Endothelial cell of umbilical vein (primary cell): ENCODE measurements around the gene NUP214.

Experiments
- EZH2 ChIP-seq: IDR thresholded peaks from 2 replicates; pipeline ENCODE4 v1.6.1; 2012; ENCODE audit warnings: borderline replicate concordance, low read depth, mild to moderate bottlenecking, moderate library complexity, low read length, inconsistent platforms; ENCODE audit not compliant: severe bottlenecking
- FOS ChIP-seq: IDR thresholded peaks from 2 replicates; pipeline ENCODE4 v1.6.1; 2011; ENCODE audit warnings: mild to moderate bottlenecking, low read length, moderate library complexity, borderline replicate concordance; ENCODE audit not compliant: insufficient read depth
- GATA2 ChIP-seq: IDR thresholded peaks from 2 replicates; pipeline ENCODE4 v1.7.0; 2011; ENCODE audit warnings: low read depth, mild to moderate bottlenecking, moderate library complexity, mixed read lengths, low read length; ENCODE audit not compliant: insufficient read length, insufficient read depth
- JUN ChIP-seq: IDR thresholded peaks from 2 replicates; pipeline ENCODE4 v1.6.1; 2011; ENCODE audit warnings: borderline replicate concordance, low read depth; ENCODE audit not compliant: insufficient read length, insufficient read depth
- MYC ChIP-seq: IDR thresholded peaks from one replicate; pipeline ENCODE4 v1.6.1; 2011; ENCODE audit warnings: mild to moderate bottlenecking, low read depth, low read length
- POLR2A ChIP-seq: IDR thresholded peaks from 2 replicates; pipeline ENCODE4 v1.6.1; 2012; ENCODE audit warnings: low read depth, mild to moderate bottlenecking, control low read depth, low read length
- POLR2AphosphoS5 ChIP-seq: IDR thresholded peaks from 2 replicates; pipeline ENCODE4 v1.6.1; 2012; ENCODE audit warnings: low read depth, mild to moderate bottlenecking, control low read depth, low read length, moderate library complexity; ENCODE audit not compliant: insufficient read depth
- TF ChIP-seq, protein P1 (sequence below), 2 donors: IDR thresholded peaks; 1 replicate in 1 of 2; 2 replicates in 1 of 2; pipeline ENCODE4 v1.5.1; 2011; ENCODE audit warnings: low read length in 2 of 2, mild to moderate bottlenecking in 2 of 2, moderate library complexity in 2 of 2, control low read depth in 1 of 2, inconsistent platforms in 1 of 2, low read depth in 1 of 2; ENCODE audit not compliant: insufficient read depth in 1 of 2; ENCODE audit errors: extremely low read depth in 1 of 2
- TF ChIP-seq, protein P2 (sequence below): IDR thresholded peaks from 2 replicates; pipeline ENCODE4 v1.6.1; 2011; ENCODE audit not compliant: insufficient read depth, insufficient read length

DNA sequence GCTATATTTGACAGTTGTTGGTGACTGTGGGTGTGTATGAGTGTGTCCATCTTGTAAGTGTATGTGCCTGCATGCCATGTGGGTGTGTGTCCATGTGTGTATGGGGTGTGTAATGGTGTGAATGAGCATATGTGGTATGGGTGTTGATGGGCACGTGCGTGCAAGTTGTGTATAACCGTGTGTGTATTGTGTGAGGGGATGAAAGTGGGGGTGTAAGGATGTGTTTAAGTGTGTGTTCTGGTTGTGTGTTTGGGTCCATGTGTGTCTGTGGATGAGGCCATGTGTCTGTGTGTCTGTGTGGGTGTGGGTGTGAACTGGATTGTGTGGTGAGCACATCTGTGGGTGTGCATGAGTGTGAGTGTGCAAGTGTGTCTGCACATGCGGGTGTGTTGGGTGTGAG, 156.8 kb downstream of the NUP214 start:
- TF ChIP-seq, protein P1, sequence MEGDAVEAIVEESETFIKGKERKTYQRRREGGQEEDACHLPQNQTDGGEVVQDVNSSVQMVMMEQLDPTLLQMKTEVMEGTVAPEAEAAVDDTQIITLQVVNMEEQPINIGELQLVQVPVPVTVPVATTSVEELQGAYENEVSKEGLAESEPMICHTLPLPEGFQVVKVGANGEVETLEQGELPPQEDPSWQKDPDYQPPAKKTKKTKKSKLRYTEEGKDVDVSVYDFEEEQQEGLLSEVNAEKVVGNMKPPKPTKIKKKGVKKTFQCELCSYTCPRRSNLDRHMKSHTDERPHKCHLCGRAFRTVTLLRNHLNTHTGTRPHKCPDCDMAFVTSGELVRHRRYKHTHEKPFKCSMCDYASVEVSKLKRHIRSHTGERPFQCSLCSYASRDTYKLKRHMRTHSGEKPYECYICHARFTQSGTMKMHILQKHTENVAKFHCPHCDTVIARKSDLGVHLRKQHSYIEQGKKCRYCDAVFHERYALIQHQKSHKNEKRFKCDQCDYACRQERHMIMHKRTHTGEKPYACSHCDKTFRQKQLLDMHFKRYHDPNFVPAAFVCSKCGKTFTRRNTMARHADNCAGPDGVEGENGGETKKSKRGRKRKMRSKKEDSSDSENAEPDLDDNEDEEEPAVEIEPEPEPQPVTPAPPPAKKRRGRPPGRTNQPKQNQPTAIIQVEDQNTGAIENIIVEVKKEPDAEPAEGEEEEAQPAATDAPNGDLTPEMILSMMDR (IDR thresholded peaks at IDR 0.05; ENCODE audit: extremely low read depth in 1 of 2, insufficient read depth in 1 of 2, low read depth in 1 of 2, low read length in 2 of 2): no peak
- TF ChIP-seq POLR2A (no peak), EZH2 (no peak), JUN (no peak), POLR2AphosphoS5 (no peak), FOS (no peak), GATA2 (no peak), MYC (no peak)
- TF ChIP-seq, protein P2, sequence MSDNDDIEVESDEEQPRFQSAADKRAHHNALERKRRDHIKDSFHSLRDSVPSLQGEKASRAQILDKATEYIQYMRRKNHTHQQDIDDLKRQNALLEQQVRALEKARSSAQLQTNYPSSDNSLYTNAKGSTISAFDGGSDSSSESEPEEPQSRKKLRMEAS: no peak
